ENCODE data around the gene ATP5PD.
"Not testable (repeated sequence)": the region's sequence is repeated elsewhere in the genome, so short reads cannot be mapped to it uniquely, and the experiment has no call there.

Gene ATP5PD

GRCh38 chr17:75077072-75077495 lies 30.3 kb upstream of the ATP5PD start:
- no peaks in the 10 kb centered on the region for H3K27me3 ChIP-seq (ENCODE audit: control insufficient read depth, insufficient read depth, low read length)
- H3K36me3 ChIP-seq (ENCODE audit: control insufficient read depth, insufficient read depth, low read length), result no peaks in the 10 kb centered on the region
- peak overlapping the region; percentile 53 for H3K4me2 ChIP-seq (ENCODE audit: low read length)
- no peak overlapping the region for H3K27ac ChIP-seq
- no peaks in the 10 kb centered on the region for H3K79me2 ChIP-seq
- H3K4me3 ChIP-seq (ENCODE audit: low read depth, low read length), result peak overlapping the region; percentile 11
- peak overlapping the region; percentile 89 for H2AFZ ChIP-seq
- H3K4me1 ChIP-seq, result peaks cover 3% of the 10 kb centered on the region
- TF ChIP-seq, protein P1, sequence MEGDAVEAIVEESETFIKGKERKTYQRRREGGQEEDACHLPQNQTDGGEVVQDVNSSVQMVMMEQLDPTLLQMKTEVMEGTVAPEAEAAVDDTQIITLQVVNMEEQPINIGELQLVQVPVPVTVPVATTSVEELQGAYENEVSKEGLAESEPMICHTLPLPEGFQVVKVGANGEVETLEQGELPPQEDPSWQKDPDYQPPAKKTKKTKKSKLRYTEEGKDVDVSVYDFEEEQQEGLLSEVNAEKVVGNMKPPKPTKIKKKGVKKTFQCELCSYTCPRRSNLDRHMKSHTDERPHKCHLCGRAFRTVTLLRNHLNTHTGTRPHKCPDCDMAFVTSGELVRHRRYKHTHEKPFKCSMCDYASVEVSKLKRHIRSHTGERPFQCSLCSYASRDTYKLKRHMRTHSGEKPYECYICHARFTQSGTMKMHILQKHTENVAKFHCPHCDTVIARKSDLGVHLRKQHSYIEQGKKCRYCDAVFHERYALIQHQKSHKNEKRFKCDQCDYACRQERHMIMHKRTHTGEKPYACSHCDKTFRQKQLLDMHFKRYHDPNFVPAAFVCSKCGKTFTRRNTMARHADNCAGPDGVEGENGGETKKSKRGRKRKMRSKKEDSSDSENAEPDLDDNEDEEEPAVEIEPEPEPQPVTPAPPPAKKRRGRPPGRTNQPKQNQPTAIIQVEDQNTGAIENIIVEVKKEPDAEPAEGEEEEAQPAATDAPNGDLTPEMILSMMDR (IDR thresholded peaks at IDR 0.05), result no peak
- no peak overlapping the region for H3K9ac ChIP-seq
- no peaks in the 10 kb centered on the region for H3K9me3 ChIP-seq (ENCODE audit: control insufficient read depth, low read length)

- H3K27me3 ChIP-seq (ENCODE audit: control insufficient read depth, insufficient read depth, low read length), result no peaks in the 10 kb centered on the region
- H3K4me2 ChIP-seq (ENCODE audit: low read length), result no peak overlapping the region
- H3K4me3 ChIP-seq (ENCODE audit: low read depth, low read length), result no peak overlapping the region
- H3K9ac ChIP-seq, result no peak overlapping the region
- H3K9me3 ChIP-seq (ENCODE audit: control insufficient read depth, low read length), result no peaks in the 10 kb centered on the region
- H3K79me2 ChIP-seq, result no peaks in the 10 kb centered on the region
- no peaks in the 10 kb centered on the region for H3K36me3 ChIP-seq (ENCODE audit: control insufficient read depth, insufficient read depth, low read length)
- H2AFZ ChIP-seq, result no peak overlapping the region
- peaks cover 3% of the 10 kb centered on the region for H3K4me1 ChIP-seq
- H3K27ac ChIP-seq, result no peak overlapping the region
- TF ChIP-seq, protein P1 (IDR thresholded peaks at IDR 0.05), result no peak
Measured at GRCh38 chr17:75075597-75076336, 29.0 kb upstream of the ATP5PD start.

DNA sequence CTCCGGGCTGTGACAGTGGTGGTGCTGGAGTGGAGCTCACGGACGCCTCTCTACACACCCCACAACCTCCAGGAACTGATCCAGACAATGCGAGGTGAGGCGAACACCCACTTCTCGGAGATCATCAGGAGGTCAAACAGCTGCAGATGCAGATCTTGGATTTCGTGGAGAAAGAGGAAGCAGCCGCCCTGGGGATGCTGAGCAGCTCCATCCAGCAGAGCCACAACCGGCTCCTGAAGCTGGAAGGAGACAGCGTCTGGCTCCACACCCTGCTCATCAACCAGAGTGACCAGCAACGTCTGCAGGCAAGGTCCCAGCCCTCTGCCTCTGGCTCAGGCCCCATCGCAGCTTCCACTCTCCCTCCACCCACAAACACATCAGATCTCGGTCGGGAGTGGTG lies 27.8 kb upstream of the ATP5PD start:
- Histone ChIP-seq H3K27me3 (ENCODE audit: control insufficient read depth, insufficient read depth, low read length) (no peaks in the 10 kb centered on the region), H3K27ac (no peak overlapping the region), H3K79me2 (no peaks in the 10 kb centered on the region), H3K4me3 (ENCODE audit: low read depth, low read length) (no peak overlapping the region), H3K4me1 (peaks cover 3% of the 10 kb centered on the region), H3K9me3 (ENCODE audit: control insufficient read depth, low read length) (no peaks in the 10 kb centered on the region), H2AFZ (no peak overlapping the region), H3K9ac (no peak overlapping the region), H3K36me3 (ENCODE audit: control insufficient read depth, insufficient read depth, low read length) (no peaks in the 10 kb centered on the region), H3K4me2 (ENCODE audit: low read length) (no peak overlapping the region)
- TF ChIP-seq, protein P1 (IDR thresholded peaks at IDR 0.05), result no peak

DNA sequence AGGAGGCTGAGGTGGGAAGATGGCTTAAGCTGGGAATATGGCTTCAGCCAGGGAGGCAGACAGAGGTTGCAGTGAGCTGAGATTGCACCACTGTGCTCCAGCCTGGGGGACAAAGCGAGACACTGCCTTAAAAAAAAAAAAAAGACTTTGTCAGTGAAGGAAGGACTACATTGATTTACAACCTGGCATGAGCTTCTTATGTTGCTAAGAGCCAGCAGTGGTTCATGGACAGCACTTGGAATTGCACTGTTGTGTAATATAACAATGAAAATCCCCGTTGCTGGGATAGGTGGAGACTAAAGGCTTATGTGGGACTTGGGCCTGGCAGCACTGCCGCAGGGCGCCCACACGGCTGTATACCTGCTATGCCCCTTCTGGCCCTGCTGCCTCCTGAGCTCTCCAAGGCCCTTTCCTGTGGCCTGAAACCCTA lies 26.9 kb upstream of the ATP5PD start:
- Histone ChIP-seq H2AFZ (no peak overlapping the region), H3K4me1 (peaks cover 3% of the 10 kb centered on the region), H3K9me3 (ENCODE audit: control insufficient read depth, low read length) (no peaks in the 10 kb centered on the region), H3K4me3 (ENCODE audit: low read depth, low read length) (no peak overlapping the region), H3K27me3 (ENCODE audit: control insufficient read depth, insufficient read depth, low read length) (no peaks in the 10 kb centered on the region), H3K4me2 (ENCODE audit: low read length) (no peak overlapping the region), H3K79me2 (no peaks in the 10 kb centered on the region), H3K27ac (no peak overlapping the region), H3K36me3 (ENCODE audit: control insufficient read depth, insufficient read depth, low read length) (no peaks in the 10 kb centered on the region), H3K9ac (no peak overlapping the region)
- TF ChIP-seq, protein P1 (IDR thresholded peaks at IDR 0.05), result no peak

DNA sequence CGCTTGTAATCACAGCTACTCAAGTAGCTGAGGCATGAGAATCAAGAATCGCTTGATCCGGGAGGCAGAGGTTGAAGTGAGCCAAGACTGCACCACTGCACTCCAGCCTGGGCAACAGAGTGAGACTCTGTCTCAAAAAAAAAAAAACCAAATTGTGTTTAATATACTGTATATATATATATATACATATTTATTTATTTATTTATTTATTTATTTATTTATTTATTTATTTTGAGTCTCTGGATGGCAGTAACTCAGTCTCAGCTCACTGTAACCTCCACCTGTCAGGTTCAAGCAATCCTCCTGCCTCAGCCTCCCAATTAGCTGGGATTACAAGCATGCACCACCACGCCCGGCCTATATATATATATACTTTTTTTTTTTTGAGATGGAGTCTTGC lies 26.1 kb upstream of the ATP5PD start:
- not testable (repeated sequence) for H2AFZ ChIP-seq; H3K4me1 ChIP-seq; H3K4me3 ChIP-seq (ENCODE audit: low read depth, low read length); H3K27me3 ChIP-seq (ENCODE audit: control insufficient read depth, insufficient read depth, low read length); H3K27ac ChIP-seq; H3K79me2 ChIP-seq; H3K9ac ChIP-seq; H3K9me3 ChIP-seq (ENCODE audit: control insufficient read depth, low read length); H3K4me2 ChIP-seq (ENCODE audit: low read length); H3K36me3 ChIP-seq (ENCODE audit: control insufficient read depth, insufficient read depth, low read length)

DNA sequence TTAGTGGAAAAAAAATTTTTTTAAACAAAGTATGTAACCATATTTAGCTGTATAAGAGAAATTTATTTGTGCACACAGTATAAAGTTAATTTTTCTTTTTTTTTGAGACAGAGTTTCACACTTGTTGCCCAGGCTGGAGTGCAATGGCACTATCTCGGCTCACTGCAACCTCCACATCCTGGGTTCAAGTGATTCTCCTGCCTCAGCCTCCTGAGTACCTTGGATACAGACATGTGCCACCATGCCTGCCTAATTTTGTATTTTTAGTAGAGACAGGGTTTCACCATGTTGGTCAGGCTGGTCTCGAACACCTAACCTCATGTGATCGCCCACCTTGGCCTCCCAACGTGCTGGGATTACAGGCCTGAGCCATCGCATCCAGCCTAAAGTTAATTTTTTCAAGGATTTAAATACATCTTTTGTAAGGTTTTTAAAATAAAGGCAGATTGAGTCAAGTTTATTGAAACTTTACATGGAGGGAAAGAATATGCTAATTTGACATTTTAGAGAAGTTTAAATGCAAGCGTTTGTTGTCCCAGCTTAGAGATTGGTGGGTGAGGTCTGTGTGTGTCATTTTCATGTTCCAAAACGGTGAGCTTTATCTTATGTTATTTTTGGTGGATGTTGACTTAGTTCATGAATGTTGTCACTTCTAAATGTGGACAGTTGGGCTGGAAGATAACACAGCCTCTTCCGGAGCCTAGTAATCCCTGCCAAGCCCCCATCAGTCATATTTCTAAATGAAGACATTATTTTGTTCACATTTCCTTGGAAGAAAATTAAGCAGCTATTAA lies 24.9 kb upstream of the ATP5PD start:
- not testable (repeated sequence) for H2AFZ ChIP-seq; H3K4me2 ChIP-seq (ENCODE audit: low read length); H3K9ac ChIP-seq; H3K36me3 ChIP-seq (ENCODE audit: control insufficient read depth, insufficient read depth, low read length); H3K4me1 ChIP-seq; H3K9me3 ChIP-seq (ENCODE audit: control insufficient read depth, low read length); H3K27ac ChIP-seq; H3K27me3 ChIP-seq (ENCODE audit: control insufficient read depth, insufficient read depth, low read length); H3K79me2 ChIP-seq; H3K4me3 ChIP-seq (ENCODE audit: low read depth, low read length)

All from parathyroid adenoma (tissue), 2 donors.